HCT116 (cell line): Measurements from ENCODE around the gene FNDC4. TPM values are rescaled to one million over a fixed set of nuclear protein-coding genes. Genes with fewer than 3 reads are reported as not detected.

ENCODE experiments used
- ATAC-seq: fragments of 200-7000 bp; cut with Tn5 transposase; 2 replicates; pipeline ENCODE4 v1.9.1; 2020; ENCODE audit warnings: mild to moderate bottlenecking, moderate library complexity
- BruUV-seq: library from RNA; stranded (reverse); fragments of 400-500 nt; replicated peaks from 2 replicates; lab custom pipeline; 2021; lab: Mats Ljungman, UMichigan
- CTCF ChIA-PET: fragments of 300-600 bp; sonication (Branson Sonifier 250); formaldehyde crosslinking; loops from one replicate; lab custom pipeline; 2021; ENCODE audit warnings: antibody characterized with exemption; lab: Charles Lee
- POLR2A ChIA-PET: fragments of 300-600, 350-600 bp; sonication (Branson Sonifier 250); formaldehyde crosslinking; loops from one replicate; lab custom pipeline; 2021; ENCODE audit warnings: antibody characterized with exemption; lab: Charles Lee
- RAD21 ChIA-PET, 2 experiments: fragments of 300-600 bp; sonication (Branson Sonifier 250); formaldehyde crosslinking; loops; one replicate each; lab custom pipeline; 2023; ENCODE audit warnings: low total read pairs in 2 of 2; ENCODE audit not compliant: uncharacterized antibody in 2 of 2, unreplicated experiment in 2 of 2, low non-redundant PET in 1 of 2; lab: Charles Lee
- DNase-seq: peaks from one replicate; pipeline ENCODE4 v3.0.0-alpha.2; 2010; ENCODE audit warnings: low read depth, low spot score
- H2AFZ ChIP-seq: fragments of 200-600 bp; shearing (Covaris generic), sonication (generic); 2 replicates; pipeline ENCODE4 v1.6.1; 2017; ENCODE audit warnings: low read depth, mixed run types, mixed read lengths, antibody characterized with exemption, low read length; ENCODE audit not compliant: poor library complexity, severe bottlenecking
- H3K27ac ChIP-seq: 2 replicates; pipeline ENCODE4 v1.5.1; 2012; ENCODE audit warnings: low read depth, low read length
- H3K27me3 ChIP-seq: fragments of 200-600 bp; sonication (generic); 2 replicates; pipeline ENCODE4 v1.6.1; 2016; ENCODE audit warnings: mixed run types, low read length, mixed read lengths; ENCODE audit not compliant: insufficient read depth
- H3K36me3 ChIP-seq, 2 experiments: fragments of 200-500 bp in 1 of 2; fragments of 200-600 bp in 1 of 2; sonication (Bioruptor generic) in 1 of 2; sonication (generic) in 1 of 2; 2 replicates each; pipeline versions ENCODE4 v1.5.1 to v1.6.1; 2014 to 2016; ENCODE audit warnings: low read length in 2 of 2, inconsistent platforms in 1 of 2, mixed read lengths in 1 of 2, mixed run types in 1 of 2; ENCODE audit not compliant: insufficient read depth in 2 of 2, control insufficient read depth in 1 of 2
- H3K4me1 ChIP-seq, 2 experiments: fragments of 200-600 bp in 1 of 2; sonication (generic) in 1 of 2; 2 replicates each; pipeline versions ENCODE4 v1.5.1 to v1.6.1; 2012 to 2017; ENCODE audit warnings: low read length in 2 of 2, inconsistent platforms in 1 of 2, mild to moderate bottlenecking in 1 of 2, mixed read lengths in 1 of 2, mixed run types in 1 of 2, moderate library complexity in 1 of 2; ENCODE audit not compliant: insufficient read depth in 2 of 2, control insufficient read depth in 1 of 2
- H3K4me2 ChIP-seq: fragments of 200-600 bp; sonication (generic); 2 replicates; pipeline ENCODE4 v1.6.1; 2017; ENCODE audit warnings: mixed run types, low read length, mixed read lengths
- H3K4me3 ChIP-seq, 2 experiments: fragments of 200-600 bp in 1 of 2; sonication (generic) in 1 of 2; replicated peaks in 1 of 2; 2 replicates each; pipeline ENCODE4 v1.5.1; 2011 to 2016; ENCODE audit warnings: low read length in 2 of 2, control low read depth in 1 of 2, low read depth in 1 of 2, mild to moderate bottlenecking in 1 of 2, mixed read lengths in 1 of 2, mixed run types in 1 of 2
- H3K79me2 ChIP-seq: fragments of 200-600 bp; sonication (generic); 2 replicates; pipeline ENCODE4 v1.6.1; 2017; ENCODE audit warnings: mild to moderate bottlenecking, mixed run types, low read length, moderate library complexity, mixed read lengths; ENCODE audit not compliant: insufficient read depth
- H3K9ac ChIP-seq: fragments of 200-600 bp; sonication (generic); 2 replicates; pipeline ENCODE4 v1.6.1; 2016; ENCODE audit warnings: low read length, mixed read lengths
- H3K9me2 ChIP-seq: fragments of 200-600 bp; sonication (generic), shearing (Covaris generic); 2 replicates; pipeline ENCODE4 v1.6.1; 2017; ENCODE audit warnings: mixed run types, mild to moderate bottlenecking, moderate library complexity; ENCODE audit not compliant: insufficient read depth
- H3K9me3 ChIP-seq, 2 experiments: fragments of 200-500 bp in 1 of 2; fragments of 200-600 bp in 1 of 2; sonication (Bioruptor generic) in 1 of 2; sonication (generic) in 1 of 2; 2 replicates each; pipeline ENCODE4 v1.6.1; 2014 to 2017; ENCODE audit warnings: low read length in 2 of 2, mixed read lengths in 2 of 2, inconsistent platforms in 1 of 2, low read depth in 1 of 2, mild to moderate bottlenecking in 1 of 2, mixed run types in 1 of 2, moderate library complexity in 1 of 2; ENCODE audit not compliant: control insufficient read depth in 1 of 2, insufficient read depth in 1 of 2
- H4K20me1 ChIP-seq: fragments of 200-600 bp; sonication (generic), shearing (Covaris generic); 2 replicates; pipeline ENCODE4 v1.6.1; 2017; ENCODE audit warnings: mixed run types, mild to moderate bottlenecking, moderate library complexity; ENCODE audit not compliant: insufficient read depth
- ATF3 ChIP-seq: IDR thresholded peaks from 2 replicates; pipeline ENCODE4 v1.6.1; 2012
- CEBPB ChIP-seq: IDR thresholded peaks from 2 replicates; pipeline ENCODE4 v1.6.1; 2012; ENCODE audit warnings: low read depth
- CTCF ChIP-seq, 3 experiments: fragments of 200-600 bp in 1 of 3; sonication (generic) in 1 of 3; IDR thresholded peaks in 2 of 3; conservative IDR thresholded peaks in 1 of 3; 2 replicates each; pipeline ENCODE4 v1.5.1; 2012 to 2017; ENCODE audit warnings: low read depth in 2 of 3, low read length in 2 of 3, antibody characterized with exemption in 1 of 3, borderline replicate concordance in 1 of 3, control low read depth in 1 of 3, mild to moderate bottlenecking in 1 of 3, mixed read lengths in 1 of 3, mixed run types in 1 of 3, moderate library complexity in 1 of 3; ENCODE audit not compliant: insufficient read depth in 1 of 3
- ELF1 ChIP-seq: IDR thresholded peaks from 2 replicates; pipeline ENCODE4 v1.6.1; 2012; ENCODE audit warnings: low read depth, borderline replicate concordance
- FOSL1 ChIP-seq: IDR thresholded peaks from 2 replicates; pipeline ENCODE4 v1.6.1; 2012; ENCODE audit warnings: low read depth
- JUND ChIP-seq: IDR thresholded peaks from 2 replicates; pipeline ENCODE4 v1.6.1; 2012
- POLR2AphosphoS5 ChIP-seq: IDR thresholded peaks from 2 replicates; pipeline ENCODE4 v1.6.1; 2011; ENCODE audit warnings: mild to moderate bottlenecking, low read depth, low read length, moderate library complexity
- RAD21 ChIP-seq: IDR thresholded peaks from 2 replicates; pipeline ENCODE4 v1.6.1; 2012; ENCODE audit warnings: low read depth, mild to moderate bottlenecking
- SIN3A ChIP-seq: IDR thresholded peaks from 2 replicates; pipeline ENCODE4 v1.6.1; 2012; ENCODE audit warnings: low read depth
- SP1 ChIP-seq: IDR thresholded peaks from 2 replicates; pipeline ENCODE4 v1.6.1; 2012; ENCODE audit warnings: low read depth
- SRF ChIP-seq: IDR thresholded peaks from 2 replicates; pipeline ENCODE4 v1.6.1; 2012; ENCODE audit warnings: low read depth
- TCF7L2 ChIP-seq: IDR thresholded peaks from 2 replicates; pipeline ENCODE4 v1.7.0; 2011; ENCODE audit warnings: borderline replicate concordance, inconsistent platforms; ENCODE audit not compliant: insufficient read depth, insufficient read length; ENCODE audit errors: extremely low read depth
- YY1 ChIP-seq: IDR thresholded peaks from 2 replicates; pipeline ENCODE4 v1.6.1; 2011; ENCODE audit warnings: low read length, low read depth, moderate library complexity, mild to moderate bottlenecking; ENCODE audit not compliant: insufficient replicate concordance; ENCODE audit errors: extremely low read depth
- intact Hi-C: fragments of 100-400 bp; cut with micrococcal nuclease; formaldehyde crosslinking; loops from 2 replicates; pipeline ENCODE4 v1.10.0; 2022
- total RNA-seq: library from RNA; stranded (reverse); gene quantifications from one replicate; pipeline ENCODE4 v1.2.1, GENCODE V29; 2021; ENCODE audit not compliant: unreplicated experiment

FNDC4 gene
- total RNA-seq, 1 experiment from 2014 or later, result 3.3 TPM

GRCh38 chr2:27527182-27527581 lies 32.2 kb upstream of the FNDC4 start:
- ChIA-PET CTCF (no interaction called here), RAD21 (no interaction called here)
- Histone ChIP-seq H3K36me3 (no peaks in the 10 kb centered on the region), H3K9me2 (no peaks in the 10 kb centered on the region), H3K9me3 (no peaks in the 10 kb centered on the region)
- intact Hi-C loops, result no loop called here
- TF ChIP-seq JUND (peak; percentile 77), RAD21 (no peak), ATF3 (peak; percentile 36; the same call in 1 of the 2 replicates), FOSL1 (peak; percentile 79; the same call in 1 of the 2 replicates), SRF (peak; percentile 40; the same call in 1 of the 2 replicates), SIN3A (0 out of 2 replicates have a peak, but pooled peaks have one; percentile 1), SP1 (peak; percentile 37), YY1 (no peak), CEBPB (peak; percentile 56)
- TF ChIP-seq, all 23 proteins: peak for 7
- H3K4me1 ChIP-seq, result peaks cover 3 to 12% of the 10 kb centered on the region in 2 experiments; a peak in 3 of 4 replicates
- no peaks in the 10 kb centered on the region for H4K20me1 ChIP-seq
- H3K27ac ChIP-seq, result no peak overlapping the region
- H3K79me2 ChIP-seq, result no peaks in the 10 kb centered on the region
- POLR2A ChIA-PET, result interaction anchor here (1.4 kb wide), 1 partner anchor 55 kb away, joined by 4 read pairs; the partner anchor contains the start of gene ZNF512
- H3K4me3 ChIP-seq, result peak overlapping the region in 1 of 2 experiments; percentile 8; a peak in 1 of 4 replicates
- H3K27me3 ChIP-seq, result no peaks in the 10 kb centered on the region
- ATAC-seq, result peak; percentile 80
- peak; percentile 33 for DNase-seq
- BruUV-seq, result no TSS peak
- H3K9ac ChIP-seq, result no peak overlapping the region
- H2AFZ ChIP-seq, result peak overlapping the region; percentile 49
- H3K4me2 ChIP-seq, result peak overlapping the region; percentile 58

GRCh38 chr2:27522400-27522945 lies 27.5 kb upstream of the FNDC4 start:
- H3K4me1 ChIP-seq, result peaks cover 3 to 9% of the 10 kb centered on the region in 2 experiments; a peak in 3 of 4 replicates
- ChIA-PET CTCF (interaction anchor here (1.0 kb wide), 1 partner anchor 11 kb away, joined by 3 read pairs; no protein-coding TSS in a partner anchor), RAD21 (no interaction called here), POLR2A (no interaction called here)
- peak; percentile 43; the same call in 1 of the 2 replicates for ATAC-seq
- H2AFZ ChIP-seq, result no peak overlapping the region
- no peaks in the 10 kb centered on the region for H4K20me1 ChIP-seq
- no peak overlapping the region for H3K9ac ChIP-seq
- no peak overlapping the region for H3K4me2 ChIP-seq
- no peaks in the 10 kb centered on the region for H3K27me3 ChIP-seq
- DNase-seq, result no peak
- no peaks in the 10 kb centered on the region for H3K9me3 ChIP-seq
- H3K27ac ChIP-seq, result no peak overlapping the region
- no peaks in the 10 kb centered on the region for H3K36me3 ChIP-seq
- H3K79me2 ChIP-seq, result no peaks in the 10 kb centered on the region
- intact Hi-C loops, result no loop called here
- no peak overlapping the region for H3K4me3 ChIP-seq
- no TSS peak for BruUV-seq
- H3K9me2 ChIP-seq, result no peaks in the 10 kb centered on the region
- no peak for TF ChIP-seq ATF3
- peak; percentile 25 to 39 (median 30); a peak in 4 of 6 replicates for TF ChIP-seq CTCF (IDR thresholded peaks at IDR 0.05 in 2 of 3, conservative IDR thresholded peaks at IDR 0.05 in 1 of 3; ENCODE audit: borderline replicate concordance in 1 of 3, insufficient read depth in 1 of 3, low read depth in 2 of 3, low read length in 2 of 3)
- no peak for TF ChIP-seq TCF7L2
- TF ChIP-seq POLR2AphosphoS5, result no peak
- no peak for TF ChIP-seq ELF1
- no peak for TF ChIP-seq SP1
